K562 (cell line): ENCODE results near the gene ESPN. TPM values are rescaled to one million over a fixed set of nuclear protein-coding genes. Genes with fewer than 3 reads are reported as not detected.

ENCODE experiments used
- ARID2 ChIP-seq: fragments of 450-650 bp; IDR thresholded peaks from 2 replicates; pipeline ENCODE4 v1.6.1; 2017; ENCODE audit warnings: antibody characterized with exemption, mild to moderate bottlenecking
- GABPB2 ChIP-seq: fragments of 250-450 bp; sonication (Bioruptor Pico); conservative IDR thresholded peaks from 2 replicates; pipeline ENCODE4 v1.5.1; 2021; ENCODE audit warnings: mild to moderate bottlenecking
- KDM5B ChIP-seq: fragments of 200-600 bp; sonication (generic); IDR thresholded peaks from 2 replicates; pipeline ENCODE4 v1.6.1; 2012; ENCODE audit warnings: low read depth, mild to moderate bottlenecking, moderate library complexity, low read length, control low read depth, inconsistent platforms; ENCODE audit not compliant: insufficient replicate concordance
- LCOR ChIP-seq: sonication (generic); formaldehyde crosslinking; IDR thresholded peaks from 2 replicates; pipeline ENCODE4 v1.8.0; 2022; ENCODE audit warnings: mild to moderate bottlenecking, missing genetic modification reagents
- MAFG ChIP-seq: fragments of 450-650 bp; conservative IDR thresholded peaks from 2 replicates; pipeline ENCODE4 v1.6.1; 2016; ENCODE audit warnings: missing genetic modification characterization, missing compliant biosample characterization
- NCOA6 ChIP-seq: fragments of 450-650 bp; IDR thresholded peaks from 2 replicates; pipeline ENCODE4 v1.6.1; 2017; ENCODE audit warnings: mild to moderate bottlenecking
- POLR2H ChIP-seq: IDR thresholded peaks from 2 replicates; pipeline ENCODE4 v1.6.1; 2016; ENCODE audit warnings: missing genetic modification characterization, low read depth, mild to moderate bottlenecking, control low read depth, missing compliant biosample characterization, moderate library complexity
- SRSF3 ChIP-seq: fragments of 200-400 bp; formaldehyde crosslinking; IDR thresholded peaks from 2 replicates; pipeline ENCODE4 v1.6.1; 2016; ENCODE audit warnings: mild to moderate bottlenecking, low read length, moderate library complexity; ENCODE audit not compliant: insufficient read depth
- polyA plus RNA-seq, 8 experiments: library from polyadenylated mRNA; depleted of rRNA in 4 of 8; stranded (reverse) in 5 of 8; unstranded in 3 of 8; fragments of >200 nt; fragmentation: Nextera tagmentation in 2 of 8; fragmentation: Illumina TruSeq in 1 of 8; extraction: Ambion mirVana in 2 of 8; extraction: Trizol in 1 of 8; gene quantifications; 2 replicates each; pipeline versions ENCODE4 v1.2.1 to v1.2.3, GENCODE V29; 2011 to 2014; ENCODE audit warnings: inconsistent platforms in 1 of 8, missing spikeins in 1 of 8
- total RNA-seq, 7 experiments: library from RNA; depleted of rRNA in 6 of 7; stranded (reverse); fragments of >200 nt in 6 of 7; fragmentation: Illumina TruSeq in 2 of 7; extraction: Trizol in 2 of 7; gene quantifications; 2 replicates each; pipeline versions ENCODE4 v1.2.1 to v1.2.3, GENCODE V29; 2011 to 2021; ENCODE audit warnings: low replicate concordance in 1 of 7
- TF ChIP-seq, protein P1 (sequence below): fragments of 450-650 bp; IDR thresholded peaks from 2 replicates; pipeline ENCODE4 v1.6.1; 2018; ENCODE audit warnings: mild to moderate bottlenecking, low read depth; ENCODE audit not compliant: partially characterized antibody
- TF ChIP-seq, protein P2 (sequence below): fragments of 450-650 bp; IDR thresholded peaks from 2 replicates; pipeline ENCODE4 v1.6.1; 2016; ENCODE audit warnings: low read depth
- TF ChIP-seq, protein P3 (sequence below), 2 experiments: fragments of 450-650 bp in 1 of 2; sonication (generic) in 1 of 2; formaldehyde crosslinking in 1 of 2; IDR thresholded peaks in 1 of 2; conservative IDR thresholded peaks in 1 of 2; 2 replicates each; pipeline versions ENCODE4 v1.6.1 to v1.8.1; 2016 to 2023; ENCODE audit warnings: mild to moderate bottlenecking in 2 of 2, moderate library complexity in 2 of 2, inconsistent platforms in 1 of 2, missing genetic modification reagents in 1 of 2
- TF ChIP-seq, protein P4 (sequence below): fragments of 250-450 bp; sonication (Bioruptor Pico); IDR thresholded peaks from 2 replicates; pipeline ENCODE4 v1.9.0; 2021; ENCODE audit warnings: mild to moderate bottlenecking, inconsistent platforms

Gene ESPN
- total and polyA plus RNA-seq, 9 of the 15 experiments (the other 6 are each of a cell fraction or from before 2014, with no cell fraction given), result 0.07 to 1.2 (median 0.45) TPM; not detected in 3

DNA sequence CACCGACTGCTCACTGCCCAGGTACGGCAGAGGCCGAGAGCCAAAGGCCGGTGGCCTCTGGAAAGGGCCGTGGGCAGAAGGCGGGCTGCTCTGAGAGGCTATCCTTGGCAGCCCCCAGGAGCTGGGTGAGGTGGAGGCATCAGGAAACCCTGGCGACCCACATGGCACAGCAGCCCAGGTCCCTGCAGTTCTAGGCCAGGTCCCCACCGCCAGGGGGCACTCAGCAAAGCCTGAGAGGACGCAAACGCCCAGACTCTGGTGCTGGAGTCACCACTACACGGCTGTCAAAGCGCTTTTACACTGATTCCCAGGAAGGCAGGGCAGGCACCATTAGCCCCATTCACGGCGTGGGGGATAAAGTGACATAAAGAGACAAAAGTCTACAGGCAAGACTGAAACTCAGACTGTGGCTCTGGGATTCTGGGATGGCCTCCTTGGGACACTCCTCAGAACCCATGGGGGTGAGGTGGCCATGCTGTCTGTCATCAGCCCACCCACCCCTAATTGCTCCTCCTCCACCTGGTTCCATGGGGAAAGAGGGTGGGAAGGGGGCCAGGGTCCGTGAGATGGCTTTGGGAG, 61.9 kb downstream of the ESPN start (continued):
- TF ChIP-seq, protein P1, sequence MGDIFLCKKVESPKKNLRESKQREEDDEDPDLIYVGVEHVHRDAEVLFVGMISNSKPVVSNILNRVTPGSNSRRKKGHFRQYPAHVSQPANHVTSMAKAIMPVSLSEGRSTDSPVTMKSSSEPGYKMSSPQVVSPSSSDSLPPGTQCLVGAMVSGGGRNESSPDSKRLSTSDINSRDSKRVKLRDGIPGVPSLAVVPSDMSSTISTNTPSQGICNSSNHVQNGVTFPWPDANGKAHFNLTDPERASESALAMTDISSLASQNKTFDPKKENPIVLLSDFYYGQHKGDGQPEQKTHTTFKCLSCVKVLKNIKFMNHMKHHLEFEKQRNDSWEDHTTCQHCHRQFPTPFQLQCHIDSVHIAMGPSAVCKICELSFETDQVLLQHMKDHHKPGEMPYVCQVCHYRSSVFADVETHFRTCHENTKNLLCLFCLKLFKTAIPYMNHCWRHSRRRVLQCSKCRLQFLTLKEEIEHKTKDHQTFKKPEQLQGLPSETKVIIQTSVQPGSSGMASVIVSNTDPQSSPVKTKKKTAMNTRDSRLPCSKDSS, result no peak
- TF ChIP-seq NCOA6 (no peak), POLR2H (tag) (no peak), GABPB2 (CRISPR knock-in tag) (no peak), KDM5B (no peak), MAFG (tag) (no peak), ARID2 (no peak), SRSF3 (no peak), LCOR (CRISPR knock-in tag) (no peak)
- TF ChIP-seq, protein P2, sequence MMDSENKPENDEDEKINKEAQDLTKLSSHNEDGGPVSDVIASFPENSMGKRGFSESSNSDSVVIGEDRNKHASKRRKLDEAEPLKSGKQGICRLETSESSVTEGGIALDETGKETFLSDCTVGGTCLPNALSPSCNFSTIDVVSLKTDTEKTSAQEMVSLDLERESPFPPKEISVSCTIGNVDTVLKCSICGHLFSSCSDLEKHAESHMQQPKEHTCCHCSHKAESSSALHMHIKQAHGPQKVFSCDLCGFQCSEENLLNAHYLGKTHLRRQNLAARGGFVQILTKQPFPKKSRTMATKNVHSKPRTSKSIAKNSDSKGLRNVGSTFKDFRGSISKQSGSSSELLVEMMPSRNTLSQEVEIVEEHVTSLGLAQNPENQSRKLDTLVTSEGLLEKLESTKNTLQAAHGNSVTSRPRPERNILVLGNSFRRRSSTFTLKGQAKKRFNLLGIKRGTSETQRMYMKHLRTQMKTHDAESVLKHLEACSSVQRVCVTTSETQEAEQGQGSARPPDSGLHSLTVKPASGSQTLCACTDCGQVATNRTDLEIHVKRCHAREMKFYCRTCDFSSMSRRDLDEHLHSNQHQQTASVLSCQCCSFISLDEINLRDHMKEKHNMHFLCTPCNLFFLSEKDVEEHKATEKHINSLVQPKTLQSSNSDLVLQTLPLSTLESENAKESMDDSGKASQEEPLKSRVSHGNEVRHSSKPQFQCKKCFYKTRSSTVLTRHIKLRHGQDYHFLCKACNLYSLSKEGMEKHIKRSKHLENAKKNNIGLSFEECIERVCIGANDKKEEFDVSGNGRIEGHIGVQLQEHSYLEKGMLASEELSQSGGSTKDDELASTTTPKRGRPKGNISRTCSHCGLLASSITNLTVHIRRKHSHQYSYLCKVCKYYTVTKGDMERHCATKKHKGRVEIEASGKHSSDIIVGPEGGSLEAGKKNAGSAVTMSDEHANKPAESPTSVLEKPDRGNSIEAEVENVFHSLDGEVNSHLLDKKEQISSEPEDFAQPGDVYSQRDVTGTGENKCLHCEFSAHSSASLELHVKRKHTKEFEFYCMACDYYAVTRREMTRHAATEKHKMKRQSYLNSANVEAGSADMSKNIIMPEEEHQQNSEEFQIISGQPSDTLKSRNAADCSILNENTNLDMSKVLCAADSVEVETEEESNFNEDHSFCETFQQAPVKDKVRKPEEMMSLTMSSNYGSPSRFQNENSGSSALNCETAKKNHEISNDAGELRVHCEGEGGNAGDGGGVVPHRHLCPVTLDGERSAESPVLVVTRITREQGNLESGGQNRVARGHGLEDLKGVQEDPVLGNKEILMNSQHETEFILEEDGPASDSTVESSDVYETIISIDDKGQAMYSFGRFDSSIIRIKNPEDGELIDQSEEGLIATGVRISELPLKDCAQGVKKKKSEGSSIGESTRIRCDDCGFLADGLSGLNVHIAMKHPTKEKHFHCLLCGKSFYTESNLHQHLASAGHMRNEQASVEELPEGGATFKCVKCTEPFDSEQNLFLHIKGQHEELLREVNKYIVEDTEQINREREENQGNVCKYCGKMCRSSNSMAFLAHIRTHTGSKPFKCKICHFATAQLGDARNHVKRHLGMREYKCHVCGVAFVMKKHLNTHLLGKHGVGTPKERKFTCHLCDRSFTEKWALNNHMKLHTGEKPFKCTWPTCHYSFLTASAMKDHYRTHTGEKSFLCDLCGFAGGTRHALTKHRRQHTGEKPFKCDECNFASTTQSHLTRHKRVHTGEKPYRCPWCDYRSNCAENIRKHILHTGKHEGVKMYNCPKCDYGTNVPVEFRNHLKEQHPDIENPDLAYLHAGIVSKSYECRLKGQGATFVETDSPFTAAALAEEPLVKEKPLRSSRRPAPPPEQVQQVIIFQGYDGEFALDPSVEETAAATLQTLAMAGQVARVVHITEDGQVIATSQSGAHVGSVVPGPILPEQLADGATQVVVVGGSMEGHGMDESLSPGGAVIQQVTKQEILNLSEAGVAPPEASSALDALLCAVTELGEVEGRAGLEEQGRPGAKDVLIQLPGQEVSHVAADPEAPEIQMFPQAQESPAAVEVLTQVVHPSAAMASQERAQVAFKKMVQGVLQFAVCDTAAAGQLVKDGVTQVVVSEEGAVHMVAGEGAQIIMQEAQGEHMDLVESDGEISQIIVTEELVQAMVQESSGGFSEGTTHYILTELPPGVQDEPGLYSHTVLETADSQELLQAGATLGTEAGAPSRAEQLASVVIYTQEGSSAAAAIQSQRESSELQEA, result no peak
- TF ChIP-seq, protein P3, sequence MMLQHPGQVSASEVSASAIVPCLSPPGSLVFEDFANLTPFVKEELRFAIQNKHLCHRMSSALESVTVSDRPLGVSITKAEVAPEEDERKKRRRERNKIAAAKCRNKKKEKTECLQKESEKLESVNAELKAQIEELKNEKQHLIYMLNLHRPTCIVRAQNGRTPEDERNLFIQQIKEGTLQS (IDR thresholded peaks at IDR 0.05), result no peak
- TF ChIP-seq, protein P3 (CRISPR knock-in tag; conservative IDR thresholded peaks at IDR 0.05), result no peak
- TF ChIP-seq, protein P4, sequence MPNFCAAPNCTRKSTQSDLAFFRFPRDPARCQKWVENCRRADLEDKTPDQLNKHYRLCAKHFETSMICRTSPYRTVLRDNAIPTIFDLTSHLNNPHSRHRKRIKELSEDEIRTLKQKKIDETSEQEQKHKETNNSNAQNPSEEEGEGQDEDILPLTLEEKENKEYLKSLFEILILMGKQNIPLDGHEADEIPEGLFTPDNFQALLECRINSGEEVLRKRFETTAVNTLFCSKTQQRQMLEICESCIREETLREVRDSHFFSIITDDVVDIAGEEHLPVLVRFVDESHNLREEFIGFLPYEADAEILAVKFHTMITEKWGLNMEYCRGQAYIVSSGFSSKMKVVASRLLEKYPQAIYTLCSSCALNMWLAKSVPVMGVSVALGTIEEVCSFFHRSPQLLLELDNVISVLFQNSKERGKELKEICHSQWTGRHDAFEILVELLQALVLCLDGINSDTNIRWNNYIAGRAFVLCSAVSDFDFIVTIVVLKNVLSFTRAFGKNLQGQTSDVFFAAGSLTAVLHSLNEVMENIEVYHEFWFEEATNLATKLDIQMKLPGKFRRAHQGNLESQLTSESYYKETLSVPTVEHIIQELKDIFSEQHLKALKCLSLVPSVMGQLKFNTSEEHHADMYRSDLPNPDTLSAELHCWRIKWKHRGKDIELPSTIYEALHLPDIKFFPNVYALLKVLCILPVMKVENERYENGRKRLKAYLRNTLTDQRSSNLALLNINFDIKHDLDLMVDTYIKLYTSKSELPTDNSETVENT, result 0 out of 2 replicates have a peak, but pooled peaks have one; percentile 58
